ENCODE results near the gene TBX19.

- TF ChIP-seq CTCF (IDR thresholded peaks at IDR 0.05) (no peak), EZH2phosphoT487 (IDR thresholded peaks at IDR 0.05) (no peak), EZH2 (IDR thresholded peaks at IDR 0.05) (no peak)
Observed at GRCh38 chr1:168285521-168285790, 4.8 kb downstream of the TBX19 start.
